NCI-H128 (cell line): ENCODE measurements around the gene TOM1.
A peak's percentile ranks its signal among the peaks of the same experiment; 100 is the strongest.
"Not testable (repeated sequence)": the region's sequence is repeated elsewhere in the genome, so short reads cannot be mapped to it uniquely, and the experiment has no call there.

Experiments used
- DNase-seq: peaks from one replicate; lab custom pipeline; 2025; ENCODE audit not compliant: unreplicated experiment; lab: John Stamatoyannopoulos, UW

Gene TOM1

GRCh38 chr22:35344956-35345690 lies 45.4 kb downstream of the TOM1 start:
- no peak for DNase-seq

- no peak for DNase-seq
Observed at GRCh38 chr22:35345808-35346505, 46.3 kb downstream of the TOM1 start.

DNA sequence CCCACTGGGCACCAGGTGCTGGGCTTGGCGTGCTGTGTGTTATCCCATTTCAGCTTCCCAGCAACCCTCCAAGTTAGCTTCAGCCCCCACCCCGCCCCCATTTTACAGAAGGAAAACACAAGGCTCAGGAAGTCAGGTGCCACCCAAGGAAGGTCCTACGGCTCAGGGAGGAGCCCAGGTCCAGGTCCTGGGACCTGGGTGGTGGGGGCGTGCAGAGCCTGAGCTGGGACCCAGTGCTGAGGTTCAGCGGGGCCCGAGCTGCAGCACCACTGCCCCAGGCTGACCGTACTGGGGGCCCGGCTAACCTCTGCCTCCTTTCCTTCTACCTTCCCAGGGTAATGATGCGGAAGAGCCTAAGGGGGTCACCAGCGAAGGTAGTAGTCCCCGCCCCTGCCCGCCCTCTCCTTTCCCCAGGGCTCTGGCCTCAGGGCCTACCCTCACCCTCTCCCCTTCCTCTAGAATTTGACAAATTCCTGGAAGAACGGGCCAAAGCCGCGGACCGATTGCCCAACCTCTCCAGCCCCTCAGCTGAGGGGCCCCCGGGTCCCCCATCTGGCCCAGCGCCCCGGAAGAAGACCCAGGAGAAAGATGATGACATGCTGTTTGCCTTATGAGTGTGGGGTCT lies 47.0 kb downstream of the TOM1 start:
- DNase-seq = no peak

GRCh38 chr22:35347462-35347861 lies 47.8 kb downstream of the TOM1 start:
- no peak for DNase-seq

DNA sequence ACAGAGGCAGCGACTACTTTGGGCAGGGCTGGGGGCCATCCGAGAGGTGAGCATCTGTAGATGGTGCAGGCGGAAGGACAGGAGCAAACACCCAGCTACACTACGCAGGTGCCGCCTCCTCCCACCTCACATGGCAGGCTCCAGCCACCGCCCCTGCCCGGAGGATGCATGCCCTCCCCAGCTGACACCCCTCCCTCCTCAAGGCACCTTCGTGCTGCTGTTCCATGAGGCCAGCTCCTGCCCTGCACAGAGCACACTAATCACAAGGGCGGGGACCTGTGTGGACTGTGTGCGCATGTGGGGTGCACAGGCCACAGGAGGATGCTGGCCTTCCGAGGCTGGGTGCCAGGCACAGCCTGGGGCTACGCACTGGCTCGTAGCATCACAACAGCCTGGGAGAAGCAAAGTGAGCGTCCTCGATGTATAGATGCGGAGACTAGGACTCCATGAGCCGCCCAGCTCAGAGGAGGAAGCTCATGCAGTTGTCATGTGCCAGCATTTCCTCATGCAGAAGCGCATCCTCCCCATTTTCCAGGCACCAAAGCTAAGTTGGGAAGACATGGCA lies 48.4 kb downstream of the TOM1 start:
- no peak for DNase-seq

- DNase-seq = no peak
Observed at GRCh38 chr22:35348703-35349102, 49.0 kb downstream of the TOM1 start.

DNA sequence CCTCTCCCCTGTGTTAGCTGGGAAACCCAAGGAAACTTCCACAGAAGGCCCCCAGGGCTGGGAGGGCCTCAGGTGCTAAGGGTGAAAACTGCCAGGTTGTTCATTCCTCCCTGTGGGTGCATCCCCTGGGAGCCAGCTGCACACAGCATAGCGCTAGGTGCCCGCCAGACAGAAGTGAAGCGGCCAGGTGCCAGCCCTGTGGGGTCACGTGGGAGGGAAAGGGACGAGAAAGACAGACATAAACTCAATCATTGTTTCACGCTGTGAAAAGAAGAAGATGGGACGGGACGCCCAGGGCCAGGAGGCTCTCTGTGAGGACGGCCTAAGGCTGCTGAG lies 49.6 kb downstream of the TOM1 start:
- DNase-seq = no peak

DNA sequence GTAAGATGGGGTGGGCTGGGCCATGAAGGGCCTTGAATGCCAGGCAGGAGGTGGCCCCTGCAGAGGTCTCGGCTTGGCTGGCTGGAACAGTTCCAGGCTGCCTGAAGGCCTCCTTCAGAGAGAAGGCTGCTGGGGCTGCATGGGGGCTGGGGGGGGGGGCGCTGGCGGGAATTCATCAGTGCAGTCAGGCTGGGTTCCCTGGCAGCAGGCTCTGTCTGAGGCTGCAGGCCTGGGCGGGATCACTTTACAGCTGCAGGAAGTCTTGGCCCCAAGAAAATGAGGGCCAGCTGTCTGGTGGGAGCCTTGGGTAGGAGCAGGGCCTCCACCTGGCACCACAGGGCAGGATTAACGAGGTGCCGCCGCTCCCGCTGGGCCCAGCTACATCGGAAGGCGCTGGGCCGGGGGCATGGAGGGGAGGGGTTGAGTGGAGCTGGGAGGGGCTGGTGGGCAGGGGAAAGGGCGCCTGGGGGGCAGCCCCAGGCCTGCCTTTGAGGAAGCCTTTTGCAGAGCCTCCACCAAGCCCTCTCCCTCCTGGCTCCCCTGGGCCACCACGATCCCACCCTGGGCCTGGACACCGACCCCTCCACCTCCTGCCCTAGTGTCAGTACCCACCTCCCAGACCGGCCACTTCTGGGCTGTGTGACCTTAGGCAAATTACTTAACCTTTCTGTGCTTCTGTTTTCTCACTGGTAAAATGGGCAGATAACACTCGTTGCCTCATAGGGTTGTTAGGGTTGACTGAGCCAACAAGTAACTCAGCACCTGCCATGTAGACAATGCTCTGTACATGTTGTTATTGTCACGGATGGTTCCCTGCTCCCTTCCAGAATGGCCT lies 50.2 kb downstream of the TOM1 start:
- no peak for DNase-seq

DNA sequence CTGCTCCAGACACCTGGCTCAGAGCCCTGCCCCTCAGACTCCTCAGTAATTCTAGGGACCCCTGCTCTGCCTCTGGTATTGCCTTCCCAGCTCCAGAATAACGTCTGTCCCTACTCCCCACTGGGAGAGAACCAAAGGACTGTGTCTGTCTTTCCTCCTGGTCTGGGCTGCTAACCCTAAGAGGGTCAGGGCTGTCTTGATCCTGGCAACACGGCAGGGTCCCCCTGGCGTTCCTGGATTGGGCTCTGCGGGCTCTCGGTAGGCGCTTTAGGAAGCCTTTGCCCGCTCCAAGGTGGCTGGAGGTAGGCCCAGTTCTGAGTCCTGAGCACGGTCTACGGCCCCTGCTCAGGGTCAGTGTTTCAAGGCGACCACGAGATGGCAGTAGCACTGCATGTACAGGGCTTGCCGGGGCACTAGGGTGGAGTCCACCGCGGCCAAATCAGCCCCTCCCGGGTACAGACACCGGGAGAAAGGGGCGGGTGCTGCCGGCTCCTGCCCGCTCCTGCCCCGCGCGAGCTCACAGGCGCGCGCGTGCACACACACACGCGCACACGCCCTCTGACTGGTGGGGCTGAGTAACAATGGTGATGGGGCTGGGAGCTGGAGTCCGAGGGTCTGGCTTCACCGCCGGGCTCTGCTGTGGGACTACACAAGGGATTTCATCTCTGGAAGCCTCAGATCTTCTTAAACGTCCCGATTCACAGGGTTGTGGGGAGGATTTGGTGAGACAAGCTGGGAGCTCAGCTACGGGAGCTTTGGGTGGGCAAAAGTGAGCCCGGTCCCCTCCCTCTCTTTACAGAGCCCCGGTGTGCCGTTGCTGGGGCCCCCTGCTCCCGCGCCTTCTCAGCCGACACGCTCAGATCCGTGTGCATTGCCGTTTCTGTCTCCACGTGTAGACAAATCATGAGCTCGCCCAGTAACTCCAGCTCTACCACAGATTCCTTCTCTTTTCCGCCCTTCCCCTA lies 51.1 kb downstream of the TOM1 start:
- DNase-seq = peak; percentile 55

DNA sequence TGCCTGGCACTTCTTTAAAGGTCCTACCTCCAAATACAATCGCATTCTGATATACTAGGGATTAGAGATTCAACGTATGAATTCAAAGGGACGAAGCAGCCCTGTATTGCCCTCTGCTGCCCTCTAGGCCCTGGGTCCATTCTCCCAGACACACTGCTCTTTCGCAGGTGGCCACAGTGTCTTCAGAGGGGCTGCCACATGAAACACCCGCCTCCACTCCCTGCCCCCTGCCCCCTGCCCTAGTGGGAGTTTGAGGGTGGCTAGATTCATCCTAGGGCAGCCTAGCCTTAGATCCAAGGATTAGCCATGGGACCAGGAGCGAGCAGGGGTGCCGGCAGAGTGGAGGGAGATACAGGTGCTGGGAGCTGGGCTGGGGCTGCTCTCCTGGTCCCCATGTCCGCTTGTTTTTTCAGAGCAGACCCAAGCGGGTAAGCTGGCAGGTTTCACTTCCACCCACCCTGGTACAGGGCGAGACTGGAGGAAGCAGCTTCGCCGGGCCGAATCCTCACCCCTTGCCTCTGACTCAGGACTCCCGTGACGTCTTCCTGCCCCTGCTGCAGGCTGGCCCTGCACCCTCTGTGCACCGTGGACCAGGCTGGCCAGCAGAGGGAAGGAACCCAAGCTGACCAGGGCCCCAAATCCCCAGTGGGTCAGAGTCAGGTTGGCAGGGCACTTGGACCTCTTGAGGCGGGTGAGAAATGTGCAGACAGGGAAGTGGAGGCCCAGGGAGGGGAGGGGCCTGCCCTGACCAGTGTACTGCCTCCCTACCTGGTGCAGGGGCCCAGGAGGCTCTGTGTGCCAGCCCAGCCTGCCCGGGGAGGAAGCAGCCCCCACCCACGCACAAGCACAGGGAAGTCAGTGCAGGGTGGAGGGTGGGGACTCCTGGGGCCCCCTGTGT lies 52.8 kb downstream of the TOM1 start:
- DNase-seq = no peak

DNA sequence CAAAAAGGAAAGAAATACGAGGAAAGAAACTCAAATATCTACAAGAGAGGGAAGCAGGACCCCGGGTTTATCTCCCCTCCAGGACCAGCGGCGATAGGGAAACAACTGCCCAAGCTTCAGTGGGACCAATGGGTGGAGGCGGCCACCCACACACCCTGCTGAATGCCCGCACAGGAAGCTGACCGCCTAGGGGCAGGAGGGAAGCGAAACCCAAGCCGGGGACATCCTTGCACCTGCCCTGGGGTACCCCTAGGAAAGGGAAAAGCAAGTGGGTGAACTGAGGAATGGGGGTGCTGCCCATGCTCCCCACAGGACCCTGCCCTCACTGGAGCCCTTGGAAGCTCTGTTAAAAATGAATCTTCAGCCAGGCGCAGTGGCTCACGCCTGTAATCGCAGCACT lies 53.6 kb downstream of the TOM1 start:
- no peak for DNase-seq

DNA sequence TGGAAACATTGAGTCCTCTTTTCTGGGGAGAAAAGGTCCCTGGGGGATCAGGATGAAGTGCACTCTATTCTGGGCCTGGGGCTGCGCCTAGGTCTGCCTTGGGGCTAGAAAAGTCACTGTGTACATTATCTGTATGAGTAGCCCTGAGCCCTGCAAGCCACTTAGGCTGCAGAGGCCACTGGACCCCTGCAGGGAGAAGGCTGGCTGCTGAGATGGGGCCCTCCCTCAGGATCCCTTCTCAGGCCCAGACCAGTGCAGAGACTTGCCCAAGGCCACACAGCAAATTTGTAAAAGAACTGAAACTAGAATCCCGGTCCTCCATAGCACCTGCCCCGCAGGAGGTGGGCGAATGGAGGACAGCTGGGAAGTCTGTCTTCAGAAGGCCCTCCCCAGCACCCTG lies 54.4 kb downstream of the TOM1 start:
- no peak for DNase-seq

DNA sequence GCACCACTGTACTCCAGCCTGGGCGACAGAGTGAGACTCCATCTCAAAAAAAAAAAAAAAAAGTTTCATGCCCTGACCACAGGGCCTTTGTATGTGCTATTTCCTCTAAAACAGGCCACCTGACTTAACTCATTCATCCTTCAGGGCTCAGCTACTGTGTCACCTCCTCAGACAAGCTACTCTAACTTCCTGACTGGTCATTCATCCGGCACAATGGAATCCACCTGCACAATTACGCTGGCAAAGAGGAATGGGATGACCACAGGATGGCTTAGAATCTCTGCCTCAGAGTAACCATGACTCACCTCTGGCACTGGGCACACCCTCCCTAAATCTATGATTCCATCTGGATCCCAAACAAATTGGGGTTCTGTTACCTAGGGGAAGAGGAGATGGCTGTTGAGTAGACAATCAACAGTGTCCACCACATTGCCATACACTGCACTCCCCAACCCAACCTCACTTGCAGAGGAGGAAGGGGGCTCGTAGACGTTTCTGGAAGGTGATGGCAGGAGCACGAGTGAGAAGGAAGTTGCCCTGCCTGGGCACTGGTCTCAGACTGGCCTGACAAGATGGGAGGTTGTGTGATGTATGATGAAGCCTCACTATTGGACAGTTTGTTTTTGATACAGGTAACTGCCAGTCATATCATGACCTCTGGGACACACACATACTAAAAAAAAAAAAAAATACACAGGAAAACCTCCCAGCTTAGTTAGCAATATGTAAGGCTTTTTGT lies 58.4 kb downstream of the TOM1 start:
- DNase-seq = no peak

DNA sequence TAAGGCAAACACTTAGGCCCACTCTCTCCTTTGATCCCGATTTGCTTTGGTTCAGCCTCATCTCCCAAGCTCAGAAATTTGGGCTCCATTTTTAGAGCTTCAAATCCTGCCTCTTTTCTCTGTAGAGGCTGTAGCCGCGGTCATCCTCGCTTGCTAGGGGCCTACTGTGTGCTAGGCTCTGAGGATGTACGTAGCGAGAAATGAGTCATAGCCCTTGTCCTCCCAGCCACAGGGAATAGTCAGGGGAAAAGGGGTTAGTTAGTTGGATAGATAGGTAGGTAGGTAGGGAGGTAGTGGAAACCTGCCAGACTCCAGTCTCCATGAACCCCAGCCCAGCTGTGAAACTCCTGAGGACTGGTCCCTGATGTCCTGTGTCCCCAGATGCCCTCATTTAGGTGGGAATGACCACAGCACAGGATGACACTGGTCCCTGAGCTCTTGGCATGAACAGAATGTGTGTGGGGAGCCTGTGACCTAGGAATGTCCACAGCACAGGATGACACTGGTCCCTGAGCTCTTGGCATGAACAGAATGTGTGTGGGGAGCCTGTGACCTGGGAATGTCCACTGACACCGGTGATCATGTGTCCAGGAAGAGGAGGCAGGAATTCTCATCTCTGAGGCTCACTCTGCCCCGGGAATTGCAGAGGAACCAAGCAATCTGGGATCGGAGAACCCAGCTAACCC lies 59.8 kb downstream of the TOM1 start:
- DNase-seq = no peak

DNA sequence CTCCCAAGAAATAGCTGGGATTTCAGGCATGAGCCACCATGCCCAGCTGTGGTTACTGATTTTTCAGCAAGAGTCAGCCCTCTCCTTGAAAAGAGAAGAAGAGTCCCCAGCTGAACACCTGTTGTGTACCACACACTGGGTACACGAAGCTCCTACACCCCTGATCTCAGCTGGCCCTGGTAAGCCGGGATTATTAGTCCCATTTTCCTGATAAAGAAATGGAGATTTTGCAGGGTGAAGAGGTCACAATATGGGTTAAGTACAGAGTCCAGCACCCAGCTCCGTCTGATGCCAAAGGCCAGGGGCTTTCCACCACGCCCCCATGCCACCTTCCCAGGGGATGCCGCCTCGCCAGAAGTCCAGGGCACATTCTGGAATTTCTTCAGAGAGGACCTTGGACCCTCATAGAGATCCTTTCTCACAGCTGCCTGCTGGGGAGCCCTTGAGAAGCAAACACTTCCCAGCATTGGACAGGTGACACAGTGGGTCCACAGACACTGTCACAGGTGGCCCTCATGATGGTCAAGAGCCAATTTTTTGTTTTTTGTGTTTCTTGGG lies 61.4 kb downstream of the TOM1 start:
- DNase-seq = no peak

DNA sequence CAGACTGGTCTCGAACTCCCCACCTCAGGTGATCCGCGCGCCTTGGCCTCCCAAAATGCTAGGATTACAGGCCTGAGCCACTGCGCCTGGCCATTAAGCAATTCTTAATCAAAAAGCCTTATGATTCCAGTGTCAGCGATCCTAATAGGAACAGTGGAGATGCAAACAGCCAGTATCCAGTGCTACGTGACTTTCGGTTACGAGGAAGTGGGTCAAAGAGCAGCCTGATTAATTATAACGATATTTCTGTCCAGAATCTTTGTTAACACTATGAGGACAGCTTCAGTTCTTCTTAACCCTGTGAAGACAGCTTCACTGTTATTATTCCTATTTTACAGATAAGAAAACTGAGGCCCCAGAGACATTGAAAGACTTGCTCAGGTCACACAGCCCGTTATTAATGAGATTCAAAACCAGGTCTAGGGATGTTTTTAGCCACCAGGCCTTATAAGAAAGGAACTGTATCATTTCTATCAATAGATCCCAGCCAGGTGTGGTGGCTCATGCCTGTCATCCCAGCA lies 63.9 kb downstream of the TOM1 start:
- no peak for DNase-seq

DNA sequence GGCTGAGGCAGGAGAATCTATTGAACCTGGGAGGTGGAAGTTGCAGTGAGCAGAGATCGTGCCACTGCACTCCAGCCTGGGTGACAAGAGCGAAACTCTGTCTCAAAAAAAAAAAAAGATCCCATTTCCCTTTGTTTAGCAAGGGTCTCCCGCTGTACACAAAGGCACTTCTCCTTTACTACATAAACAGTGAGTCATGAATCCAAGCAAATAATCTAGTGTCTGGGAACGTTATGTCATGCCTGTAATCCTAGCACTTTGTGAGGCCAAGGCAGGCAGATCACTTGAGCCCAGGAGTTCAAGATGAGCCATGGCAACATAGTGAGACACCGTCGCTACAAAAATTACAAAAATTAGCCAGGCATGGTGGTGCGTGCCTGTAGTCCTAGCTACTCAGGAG lies 64.5 kb downstream of the TOM1 start:
- DNase-seq = not testable (repeated sequence)
